AG04450 (cell line): ENCODE measurements around the gene RLBP1. TPM values are rescaled to one million over a fixed set of nuclear protein-coding genes. Genes with fewer than 3 reads are reported as not detected.

ENCODE experiments used
- CTCF ChIA-PET: fragments of 300-600, 350-600 bp; formaldehyde crosslinking; extraction: SDS; loops from one replicate; lab custom pipeline; 2022; ENCODE audit warnings: antibody characterized with exemption, inconsistent platforms; lab: Charles Lee
- POLR2A ChIA-PET: fragments of 350-600 bp; formaldehyde crosslinking; extraction: SDS; loops from one replicate; lab custom pipeline; 2021; ENCODE audit warnings: antibody characterized with exemption, inconsistent platforms; lab: Yijun Ruan, JAX
- DNase-seq: peaks from one replicate; pipeline ENCODE4 v3.0.0-alpha.2; 2011; ENCODE audit warnings: low read depth, low spot score
- H3K27ac ChIP-seq: one replicate; pipeline ENCODE4 v1.5.1; 2012; ENCODE audit warnings: low read depth, low read length, control low read depth
- H3K27me3 ChIP-seq: one replicate; pipeline ENCODE4 v1.6.0; 2012; ENCODE audit warnings: low read length; ENCODE audit not compliant: control insufficient read depth, insufficient read depth
- H3K4me3 ChIP-seq: 2 replicates; pipeline ENCODE4 v1.5.1; 2011; ENCODE audit warnings: mild to moderate bottlenecking, low read depth, low read length, control low read depth
- H3K9me3 ChIP-seq: 2 replicates; pipeline ENCODE4 v1.5.1; 2012; ENCODE audit warnings: low read length; ENCODE audit not compliant: control insufficient read depth, insufficient read depth
- polyA plus RNA-seq: library from polyadenylated mRNA; depleted of rRNA; stranded (reverse); fragments of >200 nt; gene quantifications from 2 replicates; pipeline ENCODE4 v1.2.3, GENCODE V29; 2011
- TF ChIP-seq, protein P1 (sequence below): IDR thresholded peaks from 2 replicates; pipeline ENCODE4 v1.5.1; 2011; ENCODE audit warnings: low read depth, low read length, control low read depth, inconsistent platforms

The RLBP1 gene
- polyA plus RNA-seq, 1 experiment, result not detected

DNA sequence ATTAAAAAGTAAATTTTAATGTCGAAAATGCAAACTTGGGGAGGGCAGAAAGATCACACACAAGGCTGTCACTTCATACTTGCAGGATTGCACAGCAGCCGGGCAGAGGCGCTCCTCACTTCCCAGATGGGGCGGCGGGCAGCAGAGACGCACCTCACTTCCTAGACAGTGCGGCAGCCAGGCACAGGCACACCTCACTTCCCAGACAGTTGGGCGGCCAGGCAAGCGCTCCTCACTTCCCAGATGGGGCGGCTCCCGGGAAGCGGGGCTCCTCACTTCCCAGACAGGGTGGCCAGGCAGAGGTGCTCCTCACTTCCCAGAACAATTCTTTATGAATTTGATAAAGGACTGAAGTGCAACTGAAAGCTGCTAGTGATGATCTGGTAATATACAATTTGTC is 21.2 kb downstream of the RLBP1 start:
- H3K9me3 ChIP-seq, result no peaks in the 10 kb centered on the region
- CTCF ChIA-PET, result interaction anchor here (0.6 to 1.8 kb wide), 4 partner anchors 44 to 369 kb away, joined by 3 to 13 read pairs (median 6); partner anchors contain the start of gene FANCI

DNA sequence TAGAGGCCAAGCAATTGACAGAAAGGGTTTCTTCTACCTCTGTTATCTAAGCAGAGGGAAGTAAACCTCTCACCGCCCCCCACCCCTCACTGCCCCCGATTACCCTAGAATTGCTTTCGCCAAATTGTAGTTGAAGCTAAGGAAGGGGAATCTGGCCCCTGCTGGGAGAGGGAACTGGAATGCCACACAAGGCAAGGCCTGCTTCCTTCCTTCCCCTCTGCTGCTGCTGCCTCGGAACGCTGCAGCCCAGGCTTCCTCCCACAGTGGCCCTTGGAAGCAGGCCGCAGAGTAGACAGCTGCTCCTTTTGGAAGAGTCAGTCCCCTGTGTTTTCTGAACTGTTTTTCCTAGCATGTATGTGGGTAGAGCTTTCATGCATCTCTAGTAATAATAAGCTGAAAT is 21.6 kb downstream of the RLBP1 start:
- no peaks in the 10 kb centered on the region for H3K27me3 ChIP-seq
- H3K4me3 ChIP-seq, result no peak overlapping the region
- DNase-seq, result no peak
- H3K9me3 ChIP-seq, result no peaks in the 10 kb centered on the region
- ChIA-PET POLR2A (no interaction called here), CTCF (interaction anchor here (0.6 to 1.8 kb wide), 5 partner anchors 44 to 370 kb away, joined by 3 to 13 read pairs (median 4); partner anchors contain the start of gene FANCI)
- TF ChIP-seq, protein P1, sequence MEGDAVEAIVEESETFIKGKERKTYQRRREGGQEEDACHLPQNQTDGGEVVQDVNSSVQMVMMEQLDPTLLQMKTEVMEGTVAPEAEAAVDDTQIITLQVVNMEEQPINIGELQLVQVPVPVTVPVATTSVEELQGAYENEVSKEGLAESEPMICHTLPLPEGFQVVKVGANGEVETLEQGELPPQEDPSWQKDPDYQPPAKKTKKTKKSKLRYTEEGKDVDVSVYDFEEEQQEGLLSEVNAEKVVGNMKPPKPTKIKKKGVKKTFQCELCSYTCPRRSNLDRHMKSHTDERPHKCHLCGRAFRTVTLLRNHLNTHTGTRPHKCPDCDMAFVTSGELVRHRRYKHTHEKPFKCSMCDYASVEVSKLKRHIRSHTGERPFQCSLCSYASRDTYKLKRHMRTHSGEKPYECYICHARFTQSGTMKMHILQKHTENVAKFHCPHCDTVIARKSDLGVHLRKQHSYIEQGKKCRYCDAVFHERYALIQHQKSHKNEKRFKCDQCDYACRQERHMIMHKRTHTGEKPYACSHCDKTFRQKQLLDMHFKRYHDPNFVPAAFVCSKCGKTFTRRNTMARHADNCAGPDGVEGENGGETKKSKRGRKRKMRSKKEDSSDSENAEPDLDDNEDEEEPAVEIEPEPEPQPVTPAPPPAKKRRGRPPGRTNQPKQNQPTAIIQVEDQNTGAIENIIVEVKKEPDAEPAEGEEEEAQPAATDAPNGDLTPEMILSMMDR, result no peak
- no peak overlapping the region for H3K27ac ChIP-seq

More for the DNA sequence above, 21.2 kb downstream of the RLBP1 start:
- Histone ChIP-seq H3K27me3 (no peaks in the 10 kb centered on the region), H3K27ac (no peak overlapping the region), H3K4me3 (no peak overlapping the region)
- DNase-seq, result no peak
- TF ChIP-seq, protein P1, result no peak
- POLR2A ChIA-PET, result no interaction called here

DNA sequence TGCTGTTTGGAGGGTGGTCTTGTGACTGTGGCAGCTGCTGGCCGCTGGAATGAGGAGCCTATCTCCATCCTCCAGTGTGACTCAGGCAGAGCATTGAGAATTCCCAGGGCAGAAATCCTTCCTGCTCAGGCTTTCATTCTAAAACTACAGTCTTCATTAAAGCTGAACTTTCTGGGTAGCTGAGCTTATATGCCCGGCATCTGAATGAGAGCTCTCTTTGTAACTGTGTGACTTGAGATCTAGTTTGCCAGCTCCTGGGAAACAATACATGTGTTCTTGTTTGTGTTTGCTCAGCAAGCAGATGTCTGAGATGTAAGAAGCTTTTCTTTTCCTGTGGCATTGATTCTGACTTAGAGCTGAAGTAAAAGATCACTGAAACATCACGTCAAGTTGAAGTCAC is 22.4 kb downstream of the RLBP1 start:
- ChIA-PET POLR2A (interaction anchor here (0.7 kb wide), 2 partner anchors 20 to 46 kb away, joined by 3 to 6 read pairs; no protein-coding TSS in a partner anchor), CTCF (interaction anchor here (1.4 to 5.9 kb wide), 3 partner anchors 8 to 142 kb away, joined by 4 to 65 read pairs (median 7); partner anchors contain the start of gene FANCI)
- Histone ChIP-seq H3K27me3 (no peaks in the 10 kb centered on the region), H3K9me3 (no peaks in the 10 kb centered on the region), H3K4me3 (no peak overlapping the region), H3K27ac (no peak overlapping the region)
- TF ChIP-seq, protein P1, result no peak
- no peak for DNase-seq

DNA sequence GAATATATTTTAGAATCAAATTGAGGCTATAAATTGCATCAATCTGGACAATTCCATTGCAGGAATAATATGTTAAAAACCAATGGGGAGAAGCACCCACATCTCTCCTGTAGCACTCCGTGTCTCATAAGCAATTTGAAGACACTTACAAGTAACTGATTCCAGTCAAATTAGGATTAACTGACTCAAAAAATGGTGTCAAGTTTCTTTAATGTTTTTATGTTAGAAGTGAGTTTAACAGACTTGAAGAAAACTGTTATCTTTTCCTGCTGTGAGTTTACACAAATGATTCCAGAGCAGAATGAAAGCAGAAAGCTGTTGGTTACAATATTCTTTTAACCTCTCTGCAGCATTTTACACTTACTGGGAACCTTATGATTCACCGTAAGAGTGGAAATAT is 23.2 kb downstream of the RLBP1 start:
- H3K9me3 ChIP-seq, result no peaks in the 10 kb centered on the region
- no peak overlapping the region for H3K4me3 ChIP-seq
- TF ChIP-seq, protein P1, result no peak
- DNase-seq, result no peak
- POLR2A ChIA-PET, result interaction anchor here (0.7 kb wide), 2 partner anchors 19 to 47 kb away, joined by 3 to 6 read pairs; no protein-coding TSS in a partner anchor
- H3K27ac ChIP-seq, result no peak overlapping the region
- CTCF ChIA-PET, result interaction anchor here (0.5 to 5.9 kb wide), 2 partner anchors 9 to 133 kb away, joined by 3 to 65 read pairs; no protein-coding TSS in a partner anchor
- no peaks in the 10 kb centered on the region for H3K27me3 ChIP-seq

DNA sequence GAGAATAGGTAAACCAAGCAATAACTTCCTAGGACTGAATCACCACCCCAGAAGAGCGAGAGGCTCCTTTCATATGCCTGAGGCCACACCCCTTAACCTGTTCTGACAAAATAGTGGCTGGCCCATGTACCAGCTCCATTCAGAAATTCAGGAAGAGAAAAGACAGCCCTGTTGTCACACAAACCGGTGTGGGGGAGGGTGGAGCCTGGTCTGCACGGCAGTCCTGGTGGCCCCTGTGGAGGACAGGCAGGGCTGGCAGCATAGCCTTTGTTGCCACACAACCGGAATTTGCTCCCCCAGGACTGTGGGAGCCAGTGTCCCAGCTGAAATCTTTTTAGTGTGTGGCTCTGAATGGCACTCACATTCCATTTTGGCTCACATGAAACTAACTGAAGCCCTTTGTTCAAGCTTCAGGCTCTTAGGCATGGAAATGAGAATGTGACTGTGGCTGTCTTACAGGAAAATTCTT is 23.8 kb downstream of the RLBP1 start:
- TF ChIP-seq, protein P1, result no peak
- Histone ChIP-seq H3K27ac (no peak overlapping the region), H3K27me3 (no peaks in the 10 kb centered on the region), H3K4me3 (no peak overlapping the region), H3K9me3 (no peaks in the 10 kb centered on the region)
- DNase-seq, result no peak
- ChIA-PET POLR2A (no interaction called here), CTCF (interaction anchor here (1.1 to 5.9 kb wide), 2 partner anchors 9 to 20 kb away, joined by 3 to 65 read pairs; no protein-coding TSS in a partner anchor)
